BE2C (cell line): Measurements from ENCODE around the gene MED4.

Experiments used
- DNase-seq: peaks from one replicate; pipeline ENCODE4 v3.0.0-alpha.2; 2020
- H3K27me3 ChIP-seq: fragments of 250-450 bp; sonication (Bioruptor Pico); 2 replicates; pipeline ENCODE4 v1.5.1; 2020; ENCODE audit warnings: mild to moderate bottlenecking
- H3K36me3 ChIP-seq: fragments of 250-450 bp; sonication (Bioruptor Pico); 2 replicates; pipeline ENCODE4 v1.5.1; 2020; ENCODE audit warnings: mild to moderate bottlenecking
- H3K4me1 ChIP-seq: fragments of 250-450 bp; sonication (Bioruptor Pico); 2 replicates; pipeline ENCODE4 v1.5.1; 2020
- H3K4me3 ChIP-seq: 2 replicates; pipeline ENCODE4 v1.5.1; 2011; ENCODE audit warnings: low read depth, low read length
- H3K9me3 ChIP-seq: fragments of 250-450 bp; sonication (Bioruptor Pico); 2 replicates; pipeline ENCODE4 v1.5.1; 2020
- CTCF ChIP-seq: IDR thresholded peaks from 2 replicates; pipeline ENCODE4 v1.5.1; 2012; ENCODE audit warnings: mild to moderate bottlenecking, low read depth, low read length

The MED4 gene

GRCh38 chr13:48038761-48039160 lies 56.1 kb downstream of the MED4 start:
- no peaks in the 10 kb centered on the region for H3K27me3 ChIP-seq
- H3K9me3 ChIP-seq: no peaks in the 10 kb centered on the region
- H3K36me3 ChIP-seq: peaks cover 16% of the 10 kb centered on the region
- H3K4me1 ChIP-seq: no peaks in the 10 kb centered on the region
- H3K4me3 ChIP-seq: no peak overlapping the region; the same call in 1 of the 2 replicates
- no peak for TF ChIP-seq CTCF
- DNase-seq: no peak

DNA sequence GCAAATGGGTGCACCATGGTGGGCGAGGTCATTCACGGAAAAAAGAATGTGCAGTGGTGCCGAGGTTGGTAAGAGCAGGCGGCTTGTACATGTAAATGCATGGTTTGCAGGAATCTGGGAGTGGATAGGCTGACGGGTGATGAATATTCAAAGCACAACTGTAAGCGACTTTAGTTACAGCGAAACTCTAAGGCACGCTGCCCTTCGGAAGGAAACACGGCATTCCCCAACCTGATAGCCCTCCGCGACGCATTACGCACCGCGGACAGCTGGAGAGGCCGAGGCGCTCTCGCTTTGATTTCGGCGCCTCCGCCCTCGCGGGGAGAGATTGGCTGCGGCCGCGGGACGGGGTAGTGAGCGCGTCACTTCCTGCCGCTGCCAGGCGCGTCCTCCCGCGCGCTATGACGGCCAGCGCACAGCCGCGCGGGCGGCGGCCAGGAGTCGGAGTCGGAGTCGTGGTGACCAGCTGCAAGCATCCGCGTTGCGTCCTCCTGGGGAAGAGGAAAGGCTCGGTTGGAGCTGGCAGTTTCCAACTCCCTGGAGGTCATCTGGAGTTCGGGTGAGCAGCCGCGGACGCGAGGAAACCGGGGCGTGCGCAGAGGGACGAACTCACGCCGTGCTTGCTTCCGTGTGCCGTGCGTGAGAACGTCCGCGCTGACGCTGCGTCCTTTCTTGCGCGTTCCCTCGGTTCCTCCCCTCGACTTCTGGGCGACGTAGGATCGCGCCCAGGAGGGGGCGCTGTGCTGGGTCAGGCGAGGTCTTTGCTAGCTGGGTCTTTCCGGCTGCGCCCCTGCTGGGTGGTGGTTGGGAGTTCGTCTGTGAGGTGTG lies 57.3 kb downstream of the MED4 start, which contains the start of gene NUDT15:
Gene NUDT15, plus strand, starts transcription at position 381 of the 828 bp plus-strand sequence. Its CDS starts 21 bp downstream, at position 402.
- TF ChIP-seq CTCF: peak; percentile 99
- Histone ChIP-seq H3K27me3 (no peaks in the 10 kb centered on the region), H3K9me3 (no peaks in the 10 kb centered on the region), H3K4me3 (peak within 1 kb of the TSS; percentile 79), H3K4me1 (no peaks in the 10 kb centered on the region), H3K36me3 (peaks cover 16% of the 10 kb centered on the region)
- DNase-seq: peak; percentile 96

DNA sequence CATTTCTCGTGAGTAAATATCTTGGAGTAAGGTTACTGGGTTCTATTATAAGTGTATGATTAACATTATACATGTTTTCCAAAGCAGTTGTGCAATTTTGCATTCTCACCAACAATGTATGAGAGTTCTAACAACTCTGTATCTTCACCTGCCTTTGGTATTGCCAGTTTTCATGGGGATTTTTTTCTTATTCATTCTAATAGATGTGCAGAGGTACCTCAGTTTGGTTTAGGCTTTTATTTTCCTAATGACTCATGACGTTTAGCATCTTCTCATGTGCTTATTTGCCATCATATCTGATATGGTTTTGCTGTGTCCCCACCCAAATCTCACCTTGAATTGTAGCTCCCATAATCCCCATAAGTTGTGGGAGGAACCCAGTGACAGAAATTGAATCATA lies 65.0 kb downstream of the MED4 start:
- no peak for TF ChIP-seq CTCF
- DNase-seq: no peak
- Histone ChIP-seq H3K36me3 (no peaks in the 10 kb centered on the region), H3K9me3 (no peaks in the 10 kb centered on the region), H3K27me3 (no peaks in the 10 kb centered on the region), H3K4me3 (no peak overlapping the region), H3K4me1 (no peaks in the 10 kb centered on the region)

DNA sequence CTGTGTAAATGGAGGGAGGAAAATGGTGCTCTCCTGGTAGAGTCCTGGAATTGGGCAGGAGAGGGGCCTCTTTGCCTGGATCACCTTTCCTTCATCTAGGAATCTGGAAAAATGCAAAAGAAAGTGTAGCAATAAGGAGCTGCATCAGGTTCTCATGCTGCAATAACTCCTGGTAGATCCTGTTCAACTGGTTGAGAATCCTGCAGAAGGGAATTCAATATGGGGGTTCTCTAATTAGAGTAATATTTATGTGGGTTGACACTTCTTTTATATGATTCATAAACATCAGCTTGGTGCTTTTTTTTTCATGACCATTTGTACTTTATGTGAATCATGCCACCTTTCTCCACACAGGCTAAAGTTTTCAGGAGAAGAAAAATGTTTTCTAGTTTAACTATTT lies 66.8 kb downstream of the MED4 start:
- no peak for TF ChIP-seq CTCF

More for the DNA sequence above, 66.8 kb downstream of the MED4 start:
- Histone ChIP-seq H3K4me3 (no peak overlapping the region), H3K9me3 (no peaks in the 10 kb centered on the region), H3K27me3 (no peaks in the 10 kb centered on the region), H3K36me3 (no peaks in the 10 kb centered on the region), H3K4me1 (no peaks in the 10 kb centered on the region)
- DNase-seq: no peak
